ENCODE results near the gene LETM1. TPM values are rescaled to one million over a fixed set of nuclear protein-coding genes. Genes with fewer than 3 reads are reported as not detected.

LETM1 gene
- polyA plus RNA-seq, 1 donor (not counting 4 experiments of a cell fraction or from before 2014, with no cell fraction given), result 25.6 TPM

GRCh38 chr4:1799387-1800375 lies 56.3 kb downstream of the LETM1 start:
- H3K27ac ChIP-seq (ENCODE audit: control insufficient read depth, insufficient read depth, low read length), result no peak overlapping the region
- dilution Hi-C loops (cut with MboI; ENCODE audit: extremely low pct_ligation_motif_present, low sequenced_read_pairs), result no loop called here
- FAIRE-seq, result no peak
- H3K4me2 ChIP-seq (ENCODE audit: control insufficient read depth, extremely low read depth, insufficient read depth, low read depth, low read length), result no peak overlapping the region
- H4K20me1 ChIP-seq (ENCODE audit: control insufficient read depth, extremely low read depth, insufficient read depth, low read length), result peaks cover 10% of the 10 kb centered on the region
- no peak overlapping the region for H3K4me3 ChIP-seq (ENCODE audit: control insufficient read depth in 2 of 3, extremely low read depth in 1 of 3, insufficient read depth in 2 of 3, low read depth in 1 of 3, low read length in 3 of 3)
- no peak for TF ChIP-seq EZH2 (IDR thresholded peaks at IDR 0.05; ENCODE audit: low read length)
- H3K9me1 ChIP-seq (ENCODE audit: control insufficient read depth, extremely low read depth, insufficient read depth, low read length), result no peaks in the 10 kb centered on the region
- no peak for DNase-seq (ENCODE audit: low read depth, low spot score)
- peaks cover 24% of the 10 kb centered on the region for H3K79me2 ChIP-seq (ENCODE audit: control insufficient read depth, insufficient read depth, low read length)
- H3K4me1 ChIP-seq (ENCODE audit: control insufficient read depth, extremely low read depth, insufficient read depth, low read length), result peaks cover 6% of the 10 kb centered on the region
- no peaks in the 10 kb centered on the region for H3K27me3 ChIP-seq (ENCODE audit: control insufficient read depth, extremely low read depth, insufficient read depth, low read length)
- peaks cover 20 to 21% of the 10 kb centered on the region in 2 experiments for H3K36me3 ChIP-seq (ENCODE audit: control insufficient read depth in 2 of 2, extremely low read depth in 1 of 2, insufficient read depth in 2 of 2, low read length in 2 of 2)
- H3K9me3 ChIP-seq (ENCODE audit: control insufficient read depth, low read depth, low read length), result no peaks in the 10 kb centered on the region
- H3K9ac ChIP-seq (ENCODE audit: control insufficient read depth, extremely low read depth, insufficient read depth, low read length), result no peak overlapping the region
- no peak overlapping the region for H2AFZ ChIP-seq (ENCODE audit: control insufficient read depth, low read length)

DNA sequence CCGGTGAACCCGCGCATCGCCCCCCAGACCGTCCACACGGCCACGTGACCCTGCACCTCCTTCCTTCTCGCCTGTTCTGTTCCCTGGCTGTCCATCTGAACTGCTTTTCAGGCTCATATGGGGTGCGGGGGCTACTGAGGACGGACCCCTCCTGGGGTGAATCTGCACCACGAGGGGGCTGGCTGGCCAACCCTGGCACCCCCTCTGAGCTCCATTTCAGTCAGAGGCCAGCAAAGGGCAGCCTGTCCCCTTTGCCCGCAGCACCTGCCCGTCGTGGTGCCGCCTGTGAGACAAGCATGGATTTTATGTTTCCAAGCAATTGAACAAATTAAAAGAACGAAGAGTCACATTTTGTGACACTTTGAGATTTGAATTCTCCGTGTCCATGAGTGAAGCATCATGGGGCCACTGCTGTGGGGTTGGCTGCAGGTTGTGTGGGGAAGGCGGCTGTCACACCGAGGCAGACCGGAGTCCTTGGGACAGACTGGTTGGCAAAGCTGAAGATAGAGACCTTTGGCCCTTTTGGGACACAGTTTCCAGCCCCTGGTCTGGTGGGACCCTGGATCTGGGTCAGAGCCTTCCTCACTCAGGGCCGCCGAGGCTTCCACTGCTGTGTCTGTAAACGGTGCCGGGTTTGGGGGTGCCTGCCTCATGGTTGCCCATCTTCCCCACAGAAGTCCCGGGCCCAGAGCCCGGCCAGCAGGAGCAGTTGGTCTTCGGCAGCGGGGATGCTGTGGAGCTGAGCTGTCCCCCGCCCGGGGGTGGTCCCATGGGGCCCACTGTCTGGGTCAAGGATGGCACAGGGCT lies 57.2 kb downstream of the LETM1 start:
- no peaks in the 10 kb centered on the region for H3K9me1 ChIP-seq (ENCODE audit: control insufficient read depth, extremely low read depth, insufficient read depth, low read length)
- H3K9ac ChIP-seq (ENCODE audit: control insufficient read depth, extremely low read depth, insufficient read depth, low read length), result no peak overlapping the region
- H3K79me2 ChIP-seq (ENCODE audit: control insufficient read depth, insufficient read depth, low read length), result peaks cover 24% of the 10 kb centered on the region
- H3K27me3 ChIP-seq (ENCODE audit: control insufficient read depth, extremely low read depth, insufficient read depth, low read length), result no peaks in the 10 kb centered on the region
- no peak for FAIRE-seq
- no peak overlapping the region for H3K4me2 ChIP-seq (ENCODE audit: control insufficient read depth, extremely low read depth, insufficient read depth, low read depth, low read length)
- DNase-seq (ENCODE audit: low read depth, low spot score), result no peak
- H3K9me3 ChIP-seq (ENCODE audit: control insufficient read depth, low read depth, low read length), result no peaks in the 10 kb centered on the region
- TF ChIP-seq EZH2 (IDR thresholded peaks at IDR 0.05; ENCODE audit: low read length), result no peak
- no peak for TF ChIP-seq CTCF (optimal IDR thresholded peaks at IDR 0.05 in 1 of 3, IDR thresholded peaks at IDR 0.05 in 1 of 3, conservative IDR thresholded peaks at IDR 0.05 in 1 of 3; ENCODE audit: extremely low read depth in 1 of 3, insufficient read depth in 2 of 3, low read length in 3 of 3)
- dilution Hi-C loops (cut with MboI; ENCODE audit: extremely low pct_ligation_motif_present, low sequenced_read_pairs), result no loop called here
- H3K4me1 ChIP-seq (ENCODE audit: control insufficient read depth, extremely low read depth, insufficient read depth, low read length), result peaks cover 6% of the 10 kb centered on the region
- H2AFZ ChIP-seq (ENCODE audit: control insufficient read depth, low read length), result no peak overlapping the region
- H3K4me3 ChIP-seq (ENCODE audit: control insufficient read depth in 2 of 3, extremely low read depth in 1 of 3, insufficient read depth in 2 of 3, low read depth in 1 of 3, low read length in 3 of 3), result no peak overlapping the region
- peaks cover 10% of the 10 kb centered on the region for H4K20me1 ChIP-seq (ENCODE audit: control insufficient read depth, extremely low read depth, insufficient read depth, low read length)
- H3K27ac ChIP-seq (ENCODE audit: control insufficient read depth, insufficient read depth, low read length), result no peak overlapping the region
- H3K36me3 ChIP-seq (ENCODE audit: control insufficient read depth in 2 of 2, extremely low read depth in 1 of 2, insufficient read depth in 2 of 2, low read length in 2 of 2), result peaks cover 17 to 19% of the 10 kb centered on the region in 2 experiments

All from keratinocyte (primary cell).